ENCODE measurements around the gene LIN7B.
"Not testable (repeated sequence)": the region's sequence is repeated elsewhere in the genome, so short reads cannot be mapped to it uniquely, and the experiment has no call there.

LIN7B gene

GRCh38 chr19:49142866-49143335 lies 28.7 kb downstream of the LIN7B start:
- peak in 2 of 3 experiments; percentile 27 to 41 for DNase-seq (ENCODE audit: low read depth in 3 of 3)

- DNase-seq (ENCODE audit: low read depth in 3 of 3), result peak; percentile 59 to 72 (median 61)
Measured at GRCh38 chr19:49145573-49146407, 31.6 kb downstream of the LIN7B start.

GRCh38 chr19:49146408-49146770 lies 32.2 kb downstream of the LIN7B start:
- not testable (repeated sequence) for DNase-seq (ENCODE audit: low read depth in 3 of 3)

GRCh38 chr19:49148044-49148682 lies 34.0 kb downstream of the LIN7B start:
- no peak for DNase-seq (ENCODE audit: low read depth in 3 of 3)

- peak; percentile 62 to 70 (median 64) for DNase-seq (ENCODE audit: low read depth in 3 of 3)
Measured at GRCh38 chr19:49148784-49149651, 34.8 kb downstream of the LIN7B start.

- DNase-seq (ENCODE audit: low read depth in 3 of 3), result no peak
Measured at GRCh38 chr19:49149652-49150105, 35.5 kb downstream of the LIN7B start.

GRCh38 chr19:49150106-49150943 lies 36.2 kb downstream of the LIN7B start:
- no peak for DNase-seq (ENCODE audit: low read depth in 3 of 3)

GRCh38 chr19:49150944-49151243 lies 36.7 kb downstream of the LIN7B start:
- no peak for DNase-seq (ENCODE audit: low read depth in 3 of 3)

GRCh38 chr19:49151267-49152118 lies 37.3 kb downstream of the LIN7B start:
- DNase-seq (ENCODE audit: low read depth in 3 of 3), result no peak

GRCh38 chr19:49152119-49152550 lies 38.0 kb downstream of the LIN7B start:
- DNase-seq (ENCODE audit: low read depth in 3 of 3), result no peak

GRCh38 chr19:49153167-49153809 lies 39.1 kb downstream of the LIN7B start:
- no peak for DNase-seq (ENCODE audit: low read depth in 3 of 3)

- no peak for DNase-seq (ENCODE audit: low read depth in 3 of 3)
Measured at GRCh38 chr19:49154279-49154678, 40.1 kb downstream of the LIN7B start.

- DNase-seq (ENCODE audit: low read depth in 3 of 3), result no peak
Measured at GRCh38 chr19:49155005-49155819, 41.0 kb downstream of the LIN7B start, which contains the start of gene HRC. TSS of gene HRC (minus strand) at chr19:49155396. CDS start at chr19:49155237, 159 bp downstream.

GRCh38 chr19:49155820-49156346 lies 41.7 kb downstream of the LIN7B start:
- DNase-seq (ENCODE audit: low read depth in 3 of 3), result no peak

- DNase-seq (ENCODE audit: low read depth in 3 of 3), result peak in 1 of 3 experiments; percentile 27
Measured at GRCh38 chr19:49157445-49158224, 43.5 kb downstream of the LIN7B start, which contains the start of gene TRPM4. TSS of gene TRPM4 (plus strand) at chr19:49157792. CDS start at chr19:49157867, 75 bp downstream.

- DNase-seq (ENCODE audit: low read depth in 3 of 3), result no peak
Measured at GRCh38 chr19:49160450-49161189, 46.5 kb downstream of the LIN7B start.

- DNase-seq (ENCODE audit: low read depth in 3 of 3), result no peak
Measured at GRCh38 chr19:49161987-49162386, 47.8 kb downstream of the LIN7B start.
